Uterus (tissue), 2 donors: ENCODE data around the gene MTLN.

Experiments
- POLR2A ChIP-seq, 2 donors: fragments of 450-650 bp; IDR thresholded peaks; one replicate each; pipeline ENCODE4 v1.6.1; 2016; ENCODE audit warnings: antibody characterized with exemption in 2 of 2, mild to moderate bottlenecking in 1 of 2, moderate library complexity in 1 of 2
- TF ChIP-seq, protein P1 (sequence below), 4 experiments: fragments of 200-600 bp in 2 of 4; fragments of 450-650 bp in 2 of 4; sonication (generic) in 2 of 4; IDR thresholded peaks; one replicate each; pipeline ENCODE4 v1.5.1; 2016 to 2019; ENCODE audit warnings: antibody characterized with exemption in 4 of 4, mild to moderate bottlenecking in 2 of 4, moderate library complexity in 1 of 4

GRCh38 chr2:110221938-110222337, 9.6 kb upstream of the MTLN start:
- TF ChIP-seq, protein P1, sequence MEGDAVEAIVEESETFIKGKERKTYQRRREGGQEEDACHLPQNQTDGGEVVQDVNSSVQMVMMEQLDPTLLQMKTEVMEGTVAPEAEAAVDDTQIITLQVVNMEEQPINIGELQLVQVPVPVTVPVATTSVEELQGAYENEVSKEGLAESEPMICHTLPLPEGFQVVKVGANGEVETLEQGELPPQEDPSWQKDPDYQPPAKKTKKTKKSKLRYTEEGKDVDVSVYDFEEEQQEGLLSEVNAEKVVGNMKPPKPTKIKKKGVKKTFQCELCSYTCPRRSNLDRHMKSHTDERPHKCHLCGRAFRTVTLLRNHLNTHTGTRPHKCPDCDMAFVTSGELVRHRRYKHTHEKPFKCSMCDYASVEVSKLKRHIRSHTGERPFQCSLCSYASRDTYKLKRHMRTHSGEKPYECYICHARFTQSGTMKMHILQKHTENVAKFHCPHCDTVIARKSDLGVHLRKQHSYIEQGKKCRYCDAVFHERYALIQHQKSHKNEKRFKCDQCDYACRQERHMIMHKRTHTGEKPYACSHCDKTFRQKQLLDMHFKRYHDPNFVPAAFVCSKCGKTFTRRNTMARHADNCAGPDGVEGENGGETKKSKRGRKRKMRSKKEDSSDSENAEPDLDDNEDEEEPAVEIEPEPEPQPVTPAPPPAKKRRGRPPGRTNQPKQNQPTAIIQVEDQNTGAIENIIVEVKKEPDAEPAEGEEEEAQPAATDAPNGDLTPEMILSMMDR (IDR thresholded peaks at IDR 0.05) = no peak
- TF ChIP-seq POLR2A (IDR thresholded peaks at IDR 0.05) = no peak
